OCI-LY1 (cell line): ENCODE results near the gene SLIT3.

Experiments
- EZH2 ChIP-seq: fragments of 200-600 bp; sonication (generic), shearing (Covaris generic); IDR thresholded peaks from 2 replicates; pipeline ENCODE4 v1.8.0; 2017; ENCODE audit warnings: borderline replicate concordance, mixed run types, mild to moderate bottlenecking, antibody characterized with exemption, low read length, moderate library complexity, mixed read lengths
- TF ChIP-seq, protein P1 (sequence below): fragments of 200-600 bp; sonication (generic), shearing (Covaris generic); IDR thresholded peaks from 2 replicates; pipeline ENCODE4 v1.5.1; 2017; ENCODE audit warnings: mild to moderate bottlenecking, antibody characterized with exemption, low read length, moderate library complexity, mixed read lengths

GRCh38 chr5:168727547-168727946, 573.4 kb downstream of the SLIT3 start:
- TF ChIP-seq, protein P1, sequence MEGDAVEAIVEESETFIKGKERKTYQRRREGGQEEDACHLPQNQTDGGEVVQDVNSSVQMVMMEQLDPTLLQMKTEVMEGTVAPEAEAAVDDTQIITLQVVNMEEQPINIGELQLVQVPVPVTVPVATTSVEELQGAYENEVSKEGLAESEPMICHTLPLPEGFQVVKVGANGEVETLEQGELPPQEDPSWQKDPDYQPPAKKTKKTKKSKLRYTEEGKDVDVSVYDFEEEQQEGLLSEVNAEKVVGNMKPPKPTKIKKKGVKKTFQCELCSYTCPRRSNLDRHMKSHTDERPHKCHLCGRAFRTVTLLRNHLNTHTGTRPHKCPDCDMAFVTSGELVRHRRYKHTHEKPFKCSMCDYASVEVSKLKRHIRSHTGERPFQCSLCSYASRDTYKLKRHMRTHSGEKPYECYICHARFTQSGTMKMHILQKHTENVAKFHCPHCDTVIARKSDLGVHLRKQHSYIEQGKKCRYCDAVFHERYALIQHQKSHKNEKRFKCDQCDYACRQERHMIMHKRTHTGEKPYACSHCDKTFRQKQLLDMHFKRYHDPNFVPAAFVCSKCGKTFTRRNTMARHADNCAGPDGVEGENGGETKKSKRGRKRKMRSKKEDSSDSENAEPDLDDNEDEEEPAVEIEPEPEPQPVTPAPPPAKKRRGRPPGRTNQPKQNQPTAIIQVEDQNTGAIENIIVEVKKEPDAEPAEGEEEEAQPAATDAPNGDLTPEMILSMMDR, result no peak
- TF ChIP-seq EZH2, result no peak
